ENCODE measurements around the gene TRIM24. TPM values are rescaled to one million over a fixed set of nuclear protein-coding genes. Genes with fewer than 3 reads are reported as not detected.

TRIM24 gene
- total and polyA plus RNA-seq, 10 of the 15 experiments (the other 5 are each of a cell fraction or from before 2014, with no cell fraction given), result 4.6 to 23.5 (median 13.6) TPM

GRCh38 chr7:138579136-138579535, 119.1 kb downstream of the TRIM24 start:
- H3K4me2 ChIP-seq (ENCODE audit: control insufficient read depth, insufficient read depth), result no peak overlapping the region
- H3K79me2 ChIP-seq (ENCODE audit: control insufficient read depth, insufficient read depth, low read length), result no peaks in the 10 kb centered on the region
- POLR2A ChIA-PET, result no interaction called here
- in situ Hi-C loops (cut with MboI), result no loop called here
- H3K27me3 ChIP-seq (replicated peaks in 1 of 2; ENCODE audit: control insufficient read depth in 2 of 2, insufficient read depth in 2 of 2, low read length in 1 of 2), result no peaks in the 10 kb centered on the region
- H4K20me1 ChIP-seq (ENCODE audit: control insufficient read depth, insufficient read depth), result no peaks in the 10 kb centered on the region
- intact Hi-C loops (cut with micrococcal nuclease; ENCODE audit: unreplicated experiment), result no loop called here
- BruUV-seq (replicated peaks), result no TSS peak
- peaks cover 3 to 12% of the 10 kb centered on the region in 2 experiments; a peak in 2 of 4 replicates for H3K36me3 ChIP-seq (ENCODE audit: control insufficient read depth in 2 of 2, insufficient read depth in 2 of 2, low read length in 1 of 2)
- no peaks in the 10 kb centered on the region for H3K9me3 ChIP-seq (replicated peaks; ENCODE audit: control insufficient read depth, insufficient read depth, low read length)
- H3K27ac ChIP-seq (ENCODE audit: control insufficient read depth, insufficient read depth), result no peak overlapping the region
- 100% methylated on average over 1 of the region's 1 CpG for WGBS (ENCODE audit: insufficient coverage, insufficient replicate concordance, low lambda C conversion rate, missing lambda C conversion rate)
- ATAC-seq (no peak), DNase-seq (ENCODE audit: low read depth, low spot score) (no peak), FAIRE-seq (no peak)
- no peak overlapping the region for H2AFZ ChIP-seq (ENCODE audit: control insufficient read depth, low read depth, low read length)
- no peak overlapping the region for H3K4me3 ChIP-seq
- TF ChIP-seq ZNF687 (IDR thresholded peaks at IDR 0.05) (no peak), USF2 (IDR thresholded peaks at IDR 0.05; ENCODE audit: borderline replicate concordance, low read depth, low read length) (no peak), WRNIP1 (IDR thresholded peaks at IDR 0.05; ENCODE audit: borderline replicate concordance, low read depth, low read length) (no peak), SMARCA5 (IDR thresholded peaks at IDR 0.05) (no peak), RBBP5 (conservative IDR thresholded peaks at IDR 0.05) (no peak), MLLT1 (IDR thresholded peaks at IDR 0.05) (no peak), CEBPZ (IDR thresholded peaks at IDR 0.05; ENCODE audit: low read depth, low read length) (no peak), CBX3 (IDR thresholded peaks at IDR 0.05; ENCODE audit: borderline replicate concordance, low read depth) (no peak)
- TF ChIP-seq, protein P1, sequence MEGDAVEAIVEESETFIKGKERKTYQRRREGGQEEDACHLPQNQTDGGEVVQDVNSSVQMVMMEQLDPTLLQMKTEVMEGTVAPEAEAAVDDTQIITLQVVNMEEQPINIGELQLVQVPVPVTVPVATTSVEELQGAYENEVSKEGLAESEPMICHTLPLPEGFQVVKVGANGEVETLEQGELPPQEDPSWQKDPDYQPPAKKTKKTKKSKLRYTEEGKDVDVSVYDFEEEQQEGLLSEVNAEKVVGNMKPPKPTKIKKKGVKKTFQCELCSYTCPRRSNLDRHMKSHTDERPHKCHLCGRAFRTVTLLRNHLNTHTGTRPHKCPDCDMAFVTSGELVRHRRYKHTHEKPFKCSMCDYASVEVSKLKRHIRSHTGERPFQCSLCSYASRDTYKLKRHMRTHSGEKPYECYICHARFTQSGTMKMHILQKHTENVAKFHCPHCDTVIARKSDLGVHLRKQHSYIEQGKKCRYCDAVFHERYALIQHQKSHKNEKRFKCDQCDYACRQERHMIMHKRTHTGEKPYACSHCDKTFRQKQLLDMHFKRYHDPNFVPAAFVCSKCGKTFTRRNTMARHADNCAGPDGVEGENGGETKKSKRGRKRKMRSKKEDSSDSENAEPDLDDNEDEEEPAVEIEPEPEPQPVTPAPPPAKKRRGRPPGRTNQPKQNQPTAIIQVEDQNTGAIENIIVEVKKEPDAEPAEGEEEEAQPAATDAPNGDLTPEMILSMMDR (IDR thresholded peaks at IDR 0.05 in 2 of 3, conservative IDR thresholded peaks at IDR 0.05 in 1 of 3; ENCODE audit: control insufficient read depth in 2 of 3, extremely low read depth in 1 of 3, insufficient read depth in 1 of 3, low read depth in 3 of 3, low read length in 3 of 3), result no peak
- CTCF ChIA-PET, result no interaction called here
- H3K9ac ChIP-seq (ENCODE audit: control insufficient read depth, insufficient read depth, low read length), result no peak overlapping the region
- no peaks in the 10 kb centered on the region for H3K4me1 ChIP-seq (ENCODE audit: control insufficient read depth, insufficient read depth, low read length)
- RAD21 ChIA-PET (ENCODE audit: unreplicated experiment), result no interaction called here
- SMC1A ChIA-PET (ENCODE audit: uncharacterized antibody, unreplicated experiment), result no interaction called here

Data from GM12878 (cell line).